ENCODE results near the gene ZNHIT3.
A peak's percentile ranks its signal among the peaks of the same experiment; 100 is the strongest.

Gene ZNHIT3

DNA sequence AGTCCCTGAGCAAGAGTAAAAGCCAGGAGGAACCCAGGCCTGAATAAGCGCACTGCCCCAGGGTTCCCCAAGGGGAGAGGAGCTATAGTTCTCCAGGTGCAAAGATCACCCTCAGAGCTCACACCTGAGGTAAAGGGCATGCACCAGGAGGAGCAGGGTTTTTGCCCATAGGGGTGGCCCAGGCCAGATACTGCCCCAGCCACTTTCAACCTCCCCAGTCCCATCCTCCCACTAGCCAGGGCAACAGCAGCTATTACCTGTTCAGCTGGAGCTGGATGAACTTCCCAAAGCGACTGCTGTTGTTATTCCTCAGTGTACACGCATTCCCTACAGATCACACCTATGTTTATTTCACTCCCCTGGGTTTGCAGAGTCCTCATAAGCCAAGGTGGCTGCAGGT, 28.4 kb downstream of the ZNHIT3 start:
- DNase-seq, result no peak

DNA sequence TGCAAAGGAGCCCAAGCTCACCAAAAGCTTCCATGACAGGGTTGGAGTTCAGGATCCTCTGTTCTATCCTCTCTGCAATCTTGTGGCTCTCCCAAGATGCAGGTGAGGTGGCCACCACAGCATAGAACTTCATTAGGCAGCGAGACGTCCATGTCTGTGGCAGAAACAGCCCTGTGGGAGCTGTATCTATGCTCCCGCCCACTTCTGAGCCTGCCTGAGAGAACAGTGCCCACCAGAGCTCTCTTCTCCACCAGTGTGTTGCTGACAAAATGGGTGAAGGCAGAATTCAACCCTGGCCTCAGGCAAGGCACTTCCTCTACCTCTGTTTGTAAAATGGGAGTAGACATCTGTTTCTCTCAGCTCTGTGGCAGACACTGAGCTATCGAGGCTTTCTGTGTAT, 29.4 kb downstream of the ZNHIT3 start:
- DNase-seq, result no peak

DNA sequence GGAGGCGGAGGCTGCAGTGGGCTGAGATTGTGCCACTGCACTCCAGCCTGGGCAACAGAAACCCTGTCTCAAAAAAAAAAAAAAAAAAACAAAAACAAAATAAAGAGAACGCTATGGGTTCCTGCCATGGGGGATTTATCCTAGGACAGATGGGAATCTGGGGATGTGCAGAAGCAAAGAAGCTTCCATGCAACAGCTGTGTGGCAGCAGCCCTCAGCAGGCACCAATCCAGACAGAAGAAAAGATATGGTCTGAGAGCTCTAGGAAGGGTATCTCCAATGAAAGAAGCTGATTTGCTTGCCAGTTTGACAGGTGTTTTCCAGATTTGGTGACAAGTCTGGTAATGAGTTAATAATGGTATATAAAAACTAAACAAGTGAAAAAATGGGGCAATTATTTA, 36.6 kb downstream of the ZNHIT3 start:
- no peak for DNase-seq

DNA sequence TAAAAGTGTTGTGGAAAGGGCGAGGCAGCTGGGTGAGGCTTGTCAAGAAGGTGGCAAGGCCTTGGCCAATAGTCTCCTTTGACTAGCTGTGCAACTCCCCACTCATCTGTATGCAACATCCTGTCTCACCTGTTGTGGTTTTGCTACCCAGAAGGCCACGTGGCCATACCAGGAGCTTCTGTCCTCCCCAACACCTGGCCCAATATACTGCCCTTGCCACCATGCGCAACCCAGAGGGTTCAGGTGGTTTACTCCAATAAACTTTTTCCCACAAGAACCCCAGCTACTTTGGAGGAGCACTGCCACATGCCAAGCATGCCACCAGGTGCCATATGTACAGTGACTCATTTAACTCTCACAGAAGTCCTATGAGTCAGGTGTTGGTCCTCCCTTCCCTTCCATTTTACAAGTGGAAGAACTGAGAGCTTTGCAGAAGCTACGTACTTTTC, 38.0 kb downstream of the ZNHIT3 start:
- no peak for DNase-seq

DNA sequence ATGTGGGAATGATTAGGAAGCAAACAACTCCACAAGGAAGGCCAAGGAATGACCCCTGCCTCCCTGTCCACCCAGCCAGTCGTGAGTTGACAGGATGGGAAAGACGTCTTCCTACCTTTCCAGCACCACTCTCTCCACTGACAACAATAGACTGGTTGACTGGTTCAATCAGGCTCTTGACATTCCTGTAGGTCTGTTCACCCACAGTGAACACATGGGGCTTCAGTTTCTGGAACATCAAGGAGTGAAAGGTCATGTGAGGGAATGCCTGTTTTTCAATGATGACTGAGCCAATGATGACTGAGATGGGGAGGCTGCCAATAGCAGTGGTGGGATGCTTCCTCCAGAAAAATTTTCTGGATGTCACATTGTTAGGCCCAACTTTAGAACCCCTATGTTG, 38.6 kb downstream of the ZNHIT3 start:
- DNase-seq, result no peak

DNA sequence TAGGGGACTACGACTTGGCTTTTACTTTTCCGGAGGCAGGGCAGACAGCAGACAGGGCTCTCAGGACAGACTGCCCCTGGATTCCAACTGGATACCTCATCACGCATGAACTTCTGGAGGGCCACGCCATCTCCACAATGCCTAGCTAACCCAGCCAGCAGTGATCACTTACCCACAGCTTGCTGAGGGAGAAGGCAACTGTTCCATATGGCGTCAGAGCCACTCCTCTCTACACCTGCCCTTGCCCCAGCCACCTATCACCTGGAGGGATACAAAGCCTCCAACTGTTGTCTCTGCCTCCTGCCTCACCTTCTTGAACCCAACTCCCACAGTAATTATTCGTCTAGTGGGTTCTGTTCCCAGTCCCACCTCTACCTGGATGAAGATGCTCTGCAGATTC, 39.4 kb downstream of the ZNHIT3 start:
- no peak for DNase-seq

DNA sequence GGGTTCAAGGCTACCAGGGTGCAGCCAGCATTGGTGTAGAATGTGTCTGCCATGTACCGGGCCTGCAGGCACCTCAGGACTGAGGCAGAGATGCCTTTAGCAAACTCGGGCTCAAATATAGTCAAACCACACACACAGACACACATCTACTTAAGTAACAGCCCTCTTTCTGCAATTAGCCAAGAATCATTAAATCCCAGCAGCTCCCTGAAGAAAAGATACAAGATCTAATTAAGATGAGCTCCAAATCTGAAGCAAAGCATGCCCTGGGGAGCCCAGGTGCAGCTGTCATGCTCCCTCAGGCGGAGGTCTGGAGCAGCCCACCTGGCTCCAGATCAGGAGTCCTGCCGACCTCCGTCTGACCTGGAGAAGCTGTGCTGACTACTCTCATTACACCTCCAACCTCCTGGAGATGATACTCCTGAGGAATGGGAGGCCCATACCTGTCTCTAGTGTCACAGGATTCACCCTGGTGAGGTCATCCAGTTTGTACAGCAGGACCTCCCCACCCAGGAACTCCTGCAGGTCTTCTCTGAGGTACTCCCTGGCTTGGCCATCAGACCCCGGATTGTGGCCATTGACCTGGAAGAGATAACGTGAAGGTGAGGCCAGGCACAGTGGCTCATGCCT, 41.3 kb downstream of the ZNHIT3 start:
- DNase-seq, result no peak

DNA sequence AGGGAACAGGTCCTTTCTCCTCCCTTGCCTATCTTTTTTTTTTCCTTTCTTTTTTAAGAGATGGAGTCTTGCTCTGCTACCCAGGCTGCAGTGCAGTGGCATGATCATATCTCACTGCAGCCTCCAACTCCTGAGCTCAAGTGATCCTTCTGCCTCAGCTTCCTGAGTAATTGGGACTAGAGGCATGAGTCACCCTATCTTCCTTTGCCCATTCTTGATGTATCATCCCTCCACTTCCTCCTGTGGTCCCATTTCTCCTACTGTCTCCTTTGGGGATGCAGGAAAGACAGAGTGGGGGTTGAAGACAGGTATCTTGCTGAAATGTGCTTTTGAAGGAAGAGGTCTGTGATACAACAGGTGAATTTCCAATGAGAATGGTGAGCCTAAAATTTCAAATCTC, 42.6 kb downstream of the ZNHIT3 start:
- DNase-seq, result no peak

DNA sequence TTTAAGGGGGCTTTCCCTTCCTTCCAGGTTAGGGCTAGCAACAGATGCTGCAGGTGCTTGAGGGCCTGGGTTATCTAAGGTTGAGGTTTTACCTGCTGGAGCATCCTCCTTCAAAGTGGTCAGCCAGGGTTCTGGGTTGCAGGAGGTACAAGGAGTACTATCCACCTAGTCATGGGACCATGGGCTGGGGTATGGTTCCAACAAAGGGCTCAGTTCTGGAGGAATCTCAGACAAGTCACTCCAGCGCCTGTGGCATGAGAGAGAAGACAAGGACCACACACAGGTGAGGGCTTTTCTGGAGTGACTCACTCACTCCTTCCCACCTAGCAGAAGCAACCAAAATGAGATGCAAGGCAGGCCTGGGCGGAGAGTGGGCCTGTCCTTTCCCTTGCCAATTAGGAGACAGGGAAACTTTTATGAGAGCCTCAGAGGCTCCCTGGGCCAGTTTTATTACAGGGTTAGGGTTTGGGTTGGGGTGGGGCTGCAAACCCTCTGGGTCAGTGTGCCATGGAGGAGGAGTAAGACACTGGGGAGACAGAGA, 46.0 kb downstream of the ZNHIT3 start:
- DNase-seq, result no peak

DNA sequence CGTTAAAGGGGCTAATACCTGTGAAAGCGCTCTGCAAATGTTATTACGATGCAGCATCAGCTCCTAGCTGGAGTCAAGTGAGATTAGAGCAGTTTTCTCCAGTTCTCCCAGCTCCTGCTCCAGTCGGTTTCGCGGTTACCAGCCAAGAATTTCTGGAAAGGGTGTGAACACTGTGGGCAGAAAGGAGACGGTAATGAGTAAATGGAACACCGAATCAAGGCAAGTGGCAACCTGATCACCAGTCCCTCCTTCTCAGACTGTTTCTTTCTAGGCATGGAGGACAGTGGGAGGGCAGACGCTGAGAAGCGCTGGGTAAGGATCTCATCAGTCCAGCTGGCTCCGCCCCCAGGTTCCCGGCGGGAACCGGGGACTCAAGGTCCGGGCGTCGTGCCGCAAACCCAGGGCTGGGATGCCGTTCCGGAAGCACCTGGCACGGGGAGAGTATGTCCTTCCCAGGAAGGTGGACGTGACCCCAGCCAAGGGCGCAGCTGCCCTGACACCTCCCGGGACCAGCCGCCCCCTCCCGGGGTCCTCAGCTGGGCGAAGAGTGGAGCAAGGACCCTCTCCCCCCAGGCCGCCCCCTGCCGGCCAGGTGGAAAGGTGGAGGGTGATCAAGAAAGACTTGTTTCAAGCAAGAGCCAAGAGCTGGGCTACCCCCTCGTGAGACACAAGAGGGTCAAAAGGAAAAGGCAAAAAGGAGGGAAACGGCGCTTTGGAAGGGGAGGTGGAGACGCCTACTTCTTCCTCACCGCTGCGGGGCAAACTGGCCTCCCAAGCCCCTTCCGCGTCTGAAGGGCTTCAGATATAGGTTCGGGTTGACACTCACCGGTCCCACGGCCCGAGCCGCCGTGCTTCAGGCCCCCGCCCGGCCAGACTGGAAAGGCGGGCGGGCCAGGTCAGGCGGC, 47.7 kb downstream of the ZNHIT3 start:
- DNase-seq, result peak; percentile 42

DNA sequence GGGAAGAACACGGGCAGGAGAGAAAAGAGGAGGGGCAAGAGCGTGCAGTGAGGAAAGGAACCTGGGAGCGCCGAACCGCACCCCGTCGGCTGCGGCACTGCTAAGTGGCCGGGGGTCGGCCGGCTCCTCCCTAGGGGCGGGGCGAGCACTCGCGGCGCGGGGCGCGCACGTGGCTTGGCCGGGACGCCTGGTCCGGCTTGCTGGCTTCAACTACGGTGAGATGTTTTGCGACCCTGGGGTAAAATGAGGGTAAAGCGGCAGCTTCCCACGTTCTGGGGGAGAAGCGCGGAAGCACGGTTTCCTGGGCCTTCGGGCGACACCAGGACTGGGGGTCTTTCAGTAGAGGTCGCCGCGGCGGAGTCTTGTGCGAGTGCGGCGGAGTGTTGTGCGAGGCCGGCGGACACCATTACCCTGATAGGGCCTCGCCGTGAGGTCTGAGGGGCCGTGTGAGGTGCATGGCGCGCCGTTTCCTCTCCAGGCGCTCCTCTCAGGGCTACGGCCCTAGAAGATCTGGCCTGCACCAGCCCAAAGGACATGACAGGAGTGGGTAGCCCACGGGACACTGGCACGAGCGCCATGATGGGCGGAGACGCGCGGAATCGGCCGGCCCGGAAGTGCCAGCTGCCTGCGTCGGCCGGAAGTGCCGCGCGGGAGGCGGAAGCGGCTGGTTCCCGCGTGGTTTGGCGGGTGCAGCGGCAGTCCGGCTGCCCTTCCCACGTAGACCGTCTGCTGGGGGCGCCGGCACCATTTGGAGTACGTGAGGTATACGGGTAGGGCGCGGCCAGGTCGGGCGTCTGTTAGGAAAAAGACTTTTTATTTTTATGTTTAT, 48.6 kb downstream of the ZNHIT3 start, which contains the start of the genes MYO19 and PIGW:
Gene MYO19 (minus strand): TSS at position 29 of the 829 bp plus-strand sequence. CDS start 2,330 bp downstream, outside the sequence.
Gene PIGW (plus strand): TSS at position 148 of the 829 bp plus-strand sequence. CDS start 2,115 bp downstream, outside the sequence.
- DNase-seq, result peak; percentile 68

DNA sequence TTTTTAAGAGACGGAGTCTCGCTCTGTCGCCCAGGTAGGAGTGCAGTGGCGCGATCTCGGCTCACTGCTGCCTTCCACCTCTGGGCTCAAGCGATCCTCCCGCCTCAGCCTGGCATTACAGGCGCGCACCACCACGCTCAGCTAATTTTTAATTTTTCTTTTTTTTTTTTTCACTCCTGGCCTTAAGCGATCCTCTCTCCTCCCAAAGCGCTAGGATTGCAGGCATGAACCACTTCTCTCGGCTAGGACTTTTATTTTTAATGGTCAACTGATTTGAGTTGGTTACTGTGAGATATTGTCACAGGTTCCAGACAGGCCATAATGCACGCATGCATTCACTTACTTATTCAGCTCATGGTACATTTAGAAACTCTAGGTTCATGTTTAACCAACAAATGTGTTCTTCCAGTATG, 49.2 kb downstream of the ZNHIT3 start:
- no peak for DNase-seq

DNA sequence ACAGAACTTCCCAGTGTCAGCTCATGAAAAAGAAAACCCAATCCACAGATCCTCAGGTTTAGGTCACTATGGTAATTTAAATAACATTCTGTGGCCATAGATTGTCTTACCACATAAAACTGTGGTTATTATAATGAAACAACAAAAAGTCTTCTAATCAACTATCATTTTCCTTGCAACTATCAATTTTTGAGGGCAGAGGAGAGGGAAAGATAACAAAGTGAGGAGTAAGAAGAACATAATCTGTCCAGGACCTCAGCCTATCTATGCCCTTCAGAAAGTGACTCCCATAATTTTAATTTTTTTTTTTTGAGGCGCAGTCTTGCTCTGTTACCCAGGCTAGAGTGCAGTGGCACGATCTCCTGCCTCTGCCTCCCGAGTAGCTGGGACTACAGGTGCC, 54.2 kb downstream of the ZNHIT3 start:
- no peak for DNase-seq

DNA sequence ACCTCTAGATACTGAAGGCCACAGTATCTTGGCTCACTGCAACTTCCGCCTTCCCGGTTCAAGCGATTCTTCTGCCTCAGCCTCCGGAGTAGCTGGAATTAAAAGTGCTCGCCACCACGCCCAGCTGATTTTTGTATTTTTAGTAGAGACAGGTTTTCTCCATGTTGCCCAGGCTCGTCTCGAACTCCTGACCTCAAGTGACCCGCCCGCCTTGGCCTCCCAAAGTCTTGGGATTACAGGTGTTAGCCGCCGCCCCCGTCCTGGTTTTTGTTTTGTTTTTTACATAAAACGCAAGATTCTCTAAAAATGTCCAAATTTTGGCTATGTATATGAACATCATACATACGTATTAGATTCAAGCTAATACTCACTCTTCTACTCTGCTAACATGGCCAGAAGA, 56.3 kb downstream of the ZNHIT3 start:
- no peak for DNase-seq

DNA sequence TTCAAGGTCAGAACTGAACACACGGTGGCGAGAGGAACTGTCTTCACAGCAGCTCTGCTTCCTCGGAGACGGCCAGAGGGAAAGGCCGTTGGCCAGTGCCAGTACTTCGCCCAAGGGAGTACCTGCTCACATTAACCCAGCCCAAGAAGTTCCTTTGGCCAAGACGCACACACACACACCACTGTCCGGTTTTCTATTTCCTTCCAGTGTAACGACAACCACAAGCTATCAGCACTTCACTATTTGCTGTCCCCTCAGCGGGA, 57.5 kb downstream of the ZNHIT3 start:
- DNase-seq, result no peak

DNA sequence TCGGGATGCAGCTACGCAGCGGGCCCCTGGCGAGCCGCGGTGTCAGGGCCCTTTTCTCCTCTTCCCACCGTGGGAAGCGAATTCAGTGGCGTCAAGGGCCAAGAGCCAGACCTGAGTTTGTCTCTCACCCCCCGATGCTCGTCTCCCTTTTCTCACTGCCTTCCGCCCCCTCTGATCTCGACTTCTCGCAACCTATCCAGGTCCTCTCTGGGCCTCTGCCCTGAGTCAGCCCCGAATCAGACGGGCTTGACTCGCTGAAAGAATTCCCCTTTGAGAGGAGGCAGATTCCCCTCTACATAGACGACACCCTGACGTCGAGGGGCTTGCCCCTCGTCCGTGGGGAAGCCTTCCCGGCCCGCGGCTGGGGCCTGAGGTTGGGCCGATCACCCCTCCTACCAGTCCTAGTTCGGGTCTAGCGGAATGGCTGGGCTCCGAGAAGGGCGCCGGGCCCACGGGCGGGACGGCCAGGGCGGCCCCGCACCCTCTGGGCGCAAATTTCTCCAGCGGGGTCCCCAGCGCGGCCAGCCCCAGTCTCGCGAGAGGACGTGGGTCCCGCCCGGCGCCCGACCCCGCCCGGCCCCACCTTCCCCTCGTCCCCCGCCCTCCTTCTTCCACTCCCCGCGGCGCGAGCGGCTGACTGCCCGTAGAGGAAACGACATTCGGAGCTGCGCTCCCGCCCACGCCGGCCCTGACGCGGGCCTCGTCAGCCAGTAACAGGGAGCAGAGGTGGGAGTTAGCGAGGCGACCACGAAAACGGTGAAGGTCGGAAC, 58.0 kb downstream of the ZNHIT3 start, which contains the start of gene GGNBP2:
Gene GGNBP2 (plus strand): TSS at position 613 of the 770 bp plus-strand sequence. CDS start 806 bp downstream, outside the sequence.
- DNase-seq, result peak; percentile 90

DNA sequence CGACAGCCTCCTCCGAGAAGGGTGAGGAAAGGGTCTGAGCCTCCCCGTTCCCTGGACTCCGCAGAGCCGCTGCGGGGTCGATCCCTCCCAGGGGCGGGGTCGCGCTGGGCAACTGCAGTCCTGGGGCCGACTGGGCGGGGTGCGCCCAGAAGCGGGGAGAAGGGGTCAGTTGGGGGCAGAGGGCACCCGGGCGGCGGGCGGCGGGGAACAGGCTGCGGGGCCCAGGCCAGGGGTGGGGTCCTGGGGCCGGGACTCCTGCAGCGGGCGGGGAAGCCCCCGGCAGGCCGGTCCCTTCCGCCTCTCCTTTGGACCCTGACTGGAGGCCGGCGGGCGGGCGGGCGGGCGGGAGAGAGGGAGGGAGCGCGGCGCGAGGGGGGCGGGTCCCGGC, 58.6 kb downstream of the ZNHIT3 start:
- no peak for DNase-seq

All from effector CD8-positive, alpha-beta T cell (primary cell).